ENCODE results near the gene GMCL2. TPM values are rescaled to one million over a fixed set of nuclear protein-coding genes. Genes with fewer than 3 reads are reported as not detected.

GMCL2 gene
- total and polyA plus RNA-seq, 4 donors: not detected

GRCh38 chr5:178227138-178227659 lies 40.0 kb upstream of the GMCL2 start:
- no peaks in the 10 kb centered on the region for H3K27me3 ChIP-seq (ENCODE audit: control insufficient read depth in 3 of 3, insufficient read depth in 3 of 3, low read length in 2 of 3)
- peaks cover 0 to 25% (median 19%) of the 10 kb centered on the region in 5 donors for H3K4me1 ChIP-seq (ENCODE audit: control insufficient read depth in 5 of 5, insufficient read depth in 5 of 5, low read length in 5 of 5)
- no peak overlapping the region for H3K4me3 ChIP-seq
- H3K9me3 ChIP-seq (ENCODE audit: control insufficient read depth in 4 of 4, insufficient read depth in 3 of 4, low read length in 3 of 4): peaks cover 0 to 6% (median 0%) of the 10 kb centered on the region in 4 donors
- WGBS, 2 donors: 97 to 99% methylated on average over 4 of the region's 4 CpGs
- no peak overlapping the region for H3K9ac ChIP-seq (ENCODE audit: insufficient read depth in 1 of 2, low read length in 2 of 2)
- no peak for DNase-seq
- no peak for TF ChIP-seq CTCF (IDR thresholded peaks at IDR 0.05; ENCODE audit: control extremely low read depth, extremely low read depth)
- H3K27ac ChIP-seq (ENCODE audit: low read depth in 1 of 2, low read length in 1 of 2): no peak overlapping the region
- peaks cover 8 to 44% (median 36%) of the 10 kb centered on the region in 4 donors for H3K36me3 ChIP-seq (ENCODE audit: control insufficient read depth in 4 of 4, insufficient read depth in 4 of 4, low read length in 4 of 4)
- no peak for ATAC-seq (ENCODE audit: insufficient read depth, low FRiP score)

GRCh38 chr5:178225174-178225573 lies 38.0 kb upstream of the GMCL2 start:
- Histone ChIP-seq H3K4me1 (ENCODE audit: control insufficient read depth in 5 of 5, insufficient read depth in 5 of 5, low read length in 5 of 5) (peaks cover 0 to 13% (median 5%) of the 10 kb centered on the region in 5 donors), H3K27me3 (ENCODE audit: control insufficient read depth in 3 of 3, insufficient read depth in 3 of 3, low read length in 2 of 3) (no peaks in the 10 kb centered on the region), H3K4me3 (no peak overlapping the region), H3K9me3 (ENCODE audit: control insufficient read depth in 4 of 4, insufficient read depth in 3 of 4, low read length in 3 of 4) (peaks cover 0 to 6% (median under 1%) of the 10 kb centered on the region in 4 donors), H3K27ac (ENCODE audit: low read depth in 1 of 2, low read length in 1 of 2) (no peak overlapping the region), H3K36me3 (ENCODE audit: control insufficient read depth in 4 of 4, insufficient read depth in 4 of 4, low read length in 4 of 4) (peaks cover 8 to 48% (median 37%) of the 10 kb centered on the region in 4 donors), H3K9ac (ENCODE audit: insufficient read depth in 1 of 2, low read length in 2 of 2) (no peak overlapping the region)
- no peak for TF ChIP-seq CTCF (IDR thresholded peaks at IDR 0.05; ENCODE audit: control extremely low read depth, extremely low read depth)
- ATAC-seq (ENCODE audit: insufficient read depth, low FRiP score) (no peak), DNase-seq (no peak)
- 94% methylated on average over 6 of the region's 6 CpGs for WGBS, 2 donors

- WGBS, 2 donors: 92 to 96% methylated on average over 17 of the region's 17 CpGs
- Histone ChIP-seq H3K4me3 (no peak overlapping the region), H3K36me3 (ENCODE audit: control insufficient read depth in 4 of 4, insufficient read depth in 4 of 4, low read length in 4 of 4) (peaks cover 2 to 43% (median 31%) of the 10 kb centered on the region in 4 donors), H3K27ac (ENCODE audit: low read depth in 1 of 2, low read length in 1 of 2) (no peak overlapping the region), H3K27me3 (ENCODE audit: control insufficient read depth in 3 of 3, insufficient read depth in 3 of 3, low read length in 2 of 3) (no peaks in the 10 kb centered on the region), H3K9me3 (ENCODE audit: control insufficient read depth in 4 of 4, insufficient read depth in 3 of 4, low read length in 3 of 4) (peaks cover 0 to 6% (median under 1%) of the 10 kb centered on the region in 4 donors), H3K9ac (ENCODE audit: insufficient read depth in 1 of 2, low read length in 2 of 2) (no peak overlapping the region), H3K4me1 (ENCODE audit: control insufficient read depth in 5 of 5, insufficient read depth in 5 of 5, low read length in 5 of 5) (peaks cover 0 to 13% (median 5%) of the 10 kb centered on the region in 5 donors)
- DNase-seq (no peak), ATAC-seq (ENCODE audit: insufficient read depth, low FRiP score) (no peak)
- TF ChIP-seq CTCF (IDR thresholded peaks at IDR 0.05; ENCODE audit: control extremely low read depth, extremely low read depth): no peak
Measured at GRCh38 chr5:178224403-178224802, 37.2 kb upstream of the GMCL2 start.

Data from lung (tissue), 12 donors.